Superior temporal gyrus (tissue), 1 donor: ENCODE measurements around the gene GRID2.

ENCODE experiments used
- DNase-seq: peaks from one replicate; pipeline ENCODE4 v3.0.0-alpha.2; 2016; ENCODE audit errors: extremely low spot score

The GRID2 gene

GRCh38 chr4:92678292-92678691 lies 374.5 kb downstream of the GRID2 start:
- DNase-seq: no peak

GRCh38 chr4:92679149-92679548 lies 375.4 kb downstream of the GRID2 start:
- DNase-seq: no peak

- DNase-seq: no peak
These were observed 410.9 kb downstream of the GRID2 start for GRCh38 chr4:92714640-92715039.

- no peak for DNase-seq
These were observed 429.5 kb downstream of the GRID2 start for GRCh38 chr4:92733231-92733630.

GRCh38 chr4:92735025-92735665 lies 431.4 kb downstream of the GRID2 start:
- DNase-seq: no peak

- no peak for DNase-seq
These were observed 456.7 kb downstream of the GRID2 start for GRCh38 chr4:92760433-92760832.

- DNase-seq: no peak
These were observed 472.3 kb downstream of the GRID2 start for GRCh38 chr4:92776080-92776479.

GRCh38 chr4:92789741-92790140 lies 486.0 kb downstream of the GRID2 start:
- no peak for DNase-seq

GRCh38 chr4:92791871-92792440 lies 488.2 kb downstream of the GRID2 start:
- DNase-seq: peak; percentile 26

GRCh38 chr4:92809381-92809780 lies 505.6 kb downstream of the GRID2 start:
- DNase-seq: no peak

- DNase-seq: no peak
These were observed 508.9 kb downstream of the GRID2 start for GRCh38 chr4:92812652-92813051.

- no peak for DNase-seq
These were observed 510.9 kb downstream of the GRID2 start for GRCh38 chr4:92814677-92815076.

- DNase-seq: no peak
These were observed 521.5 kb downstream of the GRID2 start for GRCh38 chr4:92825256-92825655.

GRCh38 chr4:92825791-92826190 lies 522.0 kb downstream of the GRID2 start:
- DNase-seq: no peak

GRCh38 chr4:92830771-92831170 lies 527.0 kb downstream of the GRID2 start:
- no peak for DNase-seq

GRCh38 chr4:92840880-92841279 lies 537.1 kb downstream of the GRID2 start:
- no peak for DNase-seq

GRCh38 chr4:92843784-92844183 lies 540.0 kb downstream of the GRID2 start:
- no peak for DNase-seq

- no peak for DNase-seq
These were observed 543.3 kb downstream of the GRID2 start for GRCh38 chr4:92847026-92847425.

GRCh38 chr4:92862509-92862908 lies 558.7 kb downstream of the GRID2 start:
- DNase-seq: no peak

GRCh38 chr4:92864096-92864495 lies 560.3 kb downstream of the GRID2 start:
- DNase-seq: no peak

GRCh38 chr4:92872604-92873003 lies 568.8 kb downstream of the GRID2 start:
- no peak for DNase-seq

- DNase-seq: no peak
These were observed 581.9 kb downstream of the GRID2 start for GRCh38 chr4:92885632-92886031.

GRCh38 chr4:92952426-92952825 lies 648.7 kb downstream of the GRID2 start:
- no peak for DNase-seq

- DNase-seq: no peak
These were observed 649.1 kb downstream of the GRID2 start for GRCh38 chr4:92952897-92953296.
